GM12878 (cell line): ENCODE data around the gene PPP1CC. TPM values are rescaled to one million over a fixed set of nuclear protein-coding genes. Genes with fewer than 3 reads are reported as not detected.

ENCODE experiments used
- CBX3 ChIP-seq: fragments of 200-600 bp; sonication (generic); IDR thresholded peaks from 2 replicates; pipeline ENCODE4 v1.6.1; 2016; ENCODE audit warnings: low read depth, borderline replicate concordance
- CHD1 ChIP-seq: IDR thresholded peaks from 2 replicates; pipeline ENCODE4 v1.6.1; 2012; ENCODE audit warnings: low read depth, low read length, improper control_type of control experiment
- IKZF2 ChIP-seq, 2 experiments: fragments of 450-650 bp; IDR thresholded peaks; 2 replicates each; pipeline ENCODE4 v1.6.1; 2017; ENCODE audit warnings: mild to moderate bottlenecking in 2 of 2, moderate library complexity in 2 of 2
- JUND ChIP-seq: IDR thresholded peaks from 2 replicates; pipeline ENCODE4 v1.6.1; 2012; ENCODE audit warnings: low read depth, mild to moderate bottlenecking, low read length, improper control_type of control experiment, moderate library complexity
- MEF2A ChIP-seq: IDR thresholded peaks from 2 replicates; pipeline ENCODE4 v1.6.1; 2011; ENCODE audit warnings: low read depth, mild to moderate bottlenecking, low read length, moderate library complexity; ENCODE audit not compliant: insufficient read depth
- MYB ChIP-seq: fragments of 150-350 bp; IDR thresholded peaks from 2 replicates; pipeline ENCODE4 v1.6.1; 2014; ENCODE audit warnings: mild to moderate bottlenecking, low read depth, low read length, borderline replicate concordance
- SIX5 ChIP-seq: IDR thresholded peaks from 2 replicates; pipeline ENCODE4 v1.6.1; 2011; ENCODE audit warnings: mild to moderate bottlenecking, low read depth, low read length, moderate library complexity; ENCODE audit not compliant: severe bottlenecking
- SMAD1 ChIP-seq: fragments of 450-650 bp; IDR thresholded peaks from 2 replicates; pipeline ENCODE4 v1.6.1; 2018; ENCODE audit warnings: mild to moderate bottlenecking, low read depth; ENCODE audit not compliant: partially characterized antibody
- SUPT20H ChIP-seq: IDR thresholded peaks from 2 replicates; pipeline ENCODE4 v1.6.1; 2011; ENCODE audit warnings: low read depth, mild to moderate bottlenecking, low read length, moderate library complexity, borderline replicate concordance; ENCODE audit not compliant: control insufficient read depth
- ZNF217 ChIP-seq: fragments of 450-650 bp; IDR thresholded peaks from 2 replicates; pipeline ENCODE4 v1.6.1; 2017; ENCODE audit warnings: antibody characterized with exemption, mild to moderate bottlenecking
- polyA plus RNA-seq, 11 experiments: library from polyadenylated mRNA; depleted of rRNA in 4 of 11; unstranded in 6 of 11; stranded (reverse) in 5 of 11; fragments of >200 nt; fragmentation: Nextera tagmentation in 4 of 11; fragmentation: Illumina TruSeq in 1 of 11; extraction: Ambion mirVana in 4 of 11; extraction: Trizol in 1 of 11; gene quantifications; 1 replicate in 1 of 11; 2 replicates in 10 of 11; pipeline versions ENCODE4 v1.2.1 to v1.2.3, GENCODE V29; 2011 to 2016; ENCODE audit warnings: inconsistent platforms in 2 of 11, missing spikeins in 2 of 11, low read depth in 1 of 11
- total RNA-seq, 4 experiments: library from RNA; depleted of rRNA in 3 of 4; stranded (reverse); fragments of >200 nt in 3 of 4; fragmentation: Illumina TruSeq in 1 of 4; extraction: Trizol in 1 of 4; gene quantifications; 2 replicates each; pipeline versions ENCODE4 v1.2.1 to v1.2.3, GENCODE V29; 2013 to 2021
- TF ChIP-seq, protein P1 (sequence below): fragments of 450-650 bp; IDR thresholded peaks from 2 replicates; pipeline ENCODE4 v1.6.1; 2017; ENCODE audit warnings: borderline replicate concordance
- TF ChIP-seq, protein P2 (sequence below): fragments of 150-350 bp; IDR thresholded peaks from 2 replicates; pipeline ENCODE4 v1.6.1; 2016; ENCODE audit warnings: low read depth, low read length
- TF ChIP-seq, protein P3 (sequence below): fragments of 450-650 bp; IDR thresholded peaks from 2 replicates; pipeline ENCODE4 v1.6.1; 2017; ENCODE audit warnings: mild to moderate bottlenecking, moderate library complexity

Gene PPP1CC
- total and polyA plus RNA-seq, 10 of the 15 experiments (the other 5 are each of a cell fraction or from before 2014, with no cell fraction given): 64.4 to 279 (median 157) TPM

DNA sequence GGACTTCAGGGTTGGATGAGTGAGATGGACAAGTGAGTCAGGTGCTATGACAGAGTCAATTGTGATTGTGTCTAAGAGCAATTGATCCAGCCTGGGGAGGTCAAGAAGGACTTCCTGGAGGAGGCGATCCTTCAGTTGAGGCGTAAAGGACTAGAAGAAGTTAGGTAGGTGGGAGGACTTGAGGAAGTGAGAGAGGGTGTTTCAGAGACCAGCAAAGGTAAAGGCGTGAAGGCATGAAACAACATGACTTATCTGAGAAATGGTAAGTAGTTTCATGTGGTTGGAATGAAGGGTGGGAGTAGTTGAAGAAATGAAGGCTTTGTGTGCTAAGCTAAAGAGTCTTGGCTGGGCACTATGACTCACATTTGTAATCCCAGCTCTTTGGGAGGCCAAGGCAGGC is 48.9 kb upstream of the PPP1CC start (continued):
- TF ChIP-seq JUND (no peak), MEF2A (no peak), ZNF217 (no peak), MYB (no peak), SUPT20H (no peak), SIX5 (no peak), CHD1 (no peak), CBX3 (no peak), SMAD1 (no peak), IKZF2 (IDR thresholded peaks at IDR 0.05) (peak; percentile 68 to 78; a peak in 3 of 4 replicates)
- TF ChIP-seq, protein P1, sequence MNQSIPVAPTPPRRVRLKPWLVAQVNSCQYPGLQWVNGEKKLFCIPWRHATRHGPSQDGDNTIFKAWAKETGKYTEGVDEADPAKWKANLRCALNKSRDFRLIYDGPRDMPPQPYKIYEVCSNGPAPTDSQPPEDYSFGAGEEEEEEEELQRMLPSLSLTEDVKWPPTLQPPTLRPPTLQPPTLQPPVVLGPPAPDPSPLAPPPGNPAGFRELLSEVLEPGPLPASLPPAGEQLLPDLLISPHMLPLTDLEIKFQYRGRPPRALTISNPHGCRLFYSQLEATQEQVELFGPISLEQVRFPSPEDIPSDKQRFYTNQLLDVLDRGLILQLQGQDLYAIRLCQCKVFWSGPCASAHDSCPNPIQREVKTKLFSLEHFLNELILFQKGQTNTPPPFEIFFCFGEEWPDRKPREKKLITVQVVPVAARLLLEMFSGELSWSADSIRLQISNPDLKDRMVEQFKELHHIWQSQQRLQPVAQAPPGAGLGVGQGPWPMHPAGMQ: no peak
- TF ChIP-seq, protein P2, sequence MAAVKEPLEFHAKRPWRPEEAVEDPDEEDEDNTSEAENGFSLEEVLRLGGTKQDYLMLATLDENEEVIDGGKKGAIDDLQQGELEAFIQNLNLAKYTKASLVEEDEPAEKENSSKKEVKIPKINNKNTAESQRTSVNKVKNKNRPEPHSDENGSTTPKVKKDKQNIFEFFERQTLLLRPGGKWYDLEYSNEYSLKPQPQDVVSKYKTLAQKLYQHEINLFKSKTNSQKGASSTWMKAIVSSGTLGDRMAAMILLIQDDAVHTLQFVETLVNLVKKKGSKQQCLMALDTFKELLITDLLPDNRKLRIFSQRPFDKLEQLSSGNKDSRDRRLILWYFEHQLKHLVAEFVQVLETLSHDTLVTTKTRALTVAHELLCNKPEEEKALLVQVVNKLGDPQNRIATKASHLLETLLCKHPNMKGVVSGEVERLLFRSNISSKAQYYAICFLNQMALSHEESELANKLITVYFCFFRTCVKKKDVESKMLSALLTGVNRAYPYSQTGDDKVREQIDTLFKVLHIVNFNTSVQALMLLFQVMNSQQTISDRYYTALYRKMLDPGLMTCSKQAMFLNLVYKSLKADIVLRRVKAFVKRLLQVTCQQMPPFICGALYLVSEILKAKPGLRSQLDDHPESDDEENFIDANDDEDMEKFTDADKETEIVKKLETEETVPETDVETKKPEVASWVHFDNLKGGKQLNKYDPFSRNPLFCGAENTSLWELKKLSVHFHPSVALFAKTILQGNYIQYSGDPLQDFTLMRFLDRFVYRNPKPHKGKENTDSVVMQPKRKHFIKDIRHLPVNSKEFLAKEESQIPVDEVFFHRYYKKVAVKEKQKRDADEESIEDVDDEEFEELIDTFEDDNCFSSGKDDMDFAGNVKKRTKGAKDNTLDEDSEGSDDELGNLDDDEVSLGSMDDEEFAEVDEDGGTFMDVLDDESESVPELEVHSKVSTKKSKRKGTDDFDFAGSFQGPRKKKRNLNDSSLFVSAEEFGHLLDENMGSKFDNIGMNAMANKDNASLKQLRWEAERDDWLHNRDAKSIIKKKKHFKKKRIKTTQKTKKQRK: no peak
- TF ChIP-seq, protein P3, sequence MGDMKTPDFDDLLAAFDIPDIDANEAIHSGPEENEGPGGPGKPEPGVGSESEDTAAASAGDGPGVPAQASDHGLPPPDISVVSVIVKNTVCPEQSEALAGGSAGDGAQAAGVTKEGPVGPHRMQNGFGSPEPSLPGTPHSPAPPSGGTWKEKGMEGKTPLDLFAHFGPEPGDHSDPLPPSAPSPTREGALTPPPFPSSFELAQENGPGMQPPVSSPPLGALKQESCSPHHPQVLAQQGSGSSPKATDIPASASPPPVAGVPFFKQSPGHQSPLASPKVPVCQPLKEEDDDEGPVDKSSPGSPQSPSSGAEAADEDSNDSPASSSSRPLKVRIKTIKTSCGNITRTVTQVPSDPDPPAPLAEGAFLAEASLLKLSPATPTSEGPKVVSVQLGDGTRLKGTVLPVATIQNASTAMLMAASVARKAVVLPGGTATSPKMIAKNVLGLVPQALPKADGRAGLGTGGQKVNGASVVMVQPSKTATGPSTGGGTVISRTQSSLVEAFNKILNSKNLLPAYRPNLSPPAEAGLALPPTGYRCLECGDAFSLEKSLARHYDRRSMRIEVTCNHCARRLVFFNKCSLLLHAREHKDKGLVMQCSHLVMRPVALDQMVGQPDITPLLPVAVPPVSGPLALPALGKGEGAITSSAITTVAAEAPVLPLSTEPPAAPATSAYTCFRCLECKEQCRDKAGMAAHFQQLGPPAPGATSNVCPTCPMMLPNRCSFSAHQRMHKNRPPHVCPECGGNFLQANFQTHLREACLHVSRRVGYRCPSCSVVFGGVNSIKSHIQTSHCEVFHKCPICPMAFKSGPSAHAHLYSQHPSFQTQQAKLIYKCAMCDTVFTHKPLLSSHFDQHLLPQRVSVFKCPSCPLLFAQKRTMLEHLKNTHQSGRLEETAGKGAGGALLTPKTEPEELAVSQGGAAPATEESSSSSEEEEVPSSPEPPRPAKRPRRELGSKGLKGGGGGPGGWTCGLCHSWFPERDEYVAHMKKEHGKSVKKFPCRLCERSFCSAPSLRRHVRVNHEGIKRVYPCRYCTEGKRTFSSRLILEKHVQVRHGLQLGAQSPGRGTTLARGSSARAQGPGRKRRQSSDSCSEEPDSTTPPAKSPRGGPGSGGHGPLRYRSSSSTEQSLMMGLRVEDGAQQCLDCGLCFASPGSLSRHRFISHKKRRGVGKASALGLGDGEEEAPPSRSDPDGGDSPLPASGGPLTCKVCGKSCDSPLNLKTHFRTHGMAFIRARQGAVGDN: no peak
